NCI-H82 (cell line): ENCODE results near the gene SFT2D3.

Experiments
- DNase-seq: peaks from one replicate; lab custom pipeline; 2025; lab: John Stamatoyannopoulos, UW

Gene SFT2D3

DNA sequence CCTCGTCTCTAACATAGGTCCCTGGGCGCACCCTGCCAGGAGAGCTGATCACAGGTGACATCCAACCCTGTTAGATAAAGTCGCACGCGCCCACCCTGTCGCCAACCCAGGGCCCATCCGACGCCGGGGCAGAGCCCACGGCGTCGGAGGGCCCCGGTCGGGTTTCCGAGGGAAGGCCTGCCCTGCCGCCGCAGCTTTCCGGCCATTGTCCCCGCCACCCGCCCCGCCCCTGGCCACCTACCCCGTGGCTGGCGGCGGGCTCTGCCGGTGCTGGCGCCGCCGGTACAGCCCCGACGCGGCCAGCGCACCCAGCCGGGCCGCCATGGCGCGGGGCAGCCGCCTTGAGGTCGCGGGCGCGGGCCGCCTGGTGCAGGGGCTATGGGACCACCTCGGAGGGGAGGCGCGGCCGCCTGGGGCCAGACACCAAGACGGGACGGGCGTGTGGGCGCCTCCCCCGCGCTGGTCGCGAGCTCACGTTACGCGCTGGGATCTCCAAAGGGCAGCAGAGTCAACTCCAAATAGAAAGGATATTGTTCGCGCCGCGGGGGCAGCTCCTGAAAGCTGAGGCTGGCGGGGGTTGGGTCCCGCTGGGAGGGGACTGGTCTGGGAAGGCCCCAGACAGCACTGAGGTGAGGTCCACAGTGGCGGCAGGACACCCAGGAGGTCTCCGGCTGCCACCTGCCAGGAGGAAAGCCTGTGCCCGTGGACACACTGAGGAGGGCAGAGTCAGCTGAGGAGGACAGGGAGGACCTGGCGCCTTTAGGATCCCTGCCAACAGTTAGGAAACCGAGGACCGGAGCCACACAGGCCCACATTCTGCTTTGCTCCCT, 37.0 kb upstream of the SFT2D3 start:
- DNase-seq: no peak

DNA sequence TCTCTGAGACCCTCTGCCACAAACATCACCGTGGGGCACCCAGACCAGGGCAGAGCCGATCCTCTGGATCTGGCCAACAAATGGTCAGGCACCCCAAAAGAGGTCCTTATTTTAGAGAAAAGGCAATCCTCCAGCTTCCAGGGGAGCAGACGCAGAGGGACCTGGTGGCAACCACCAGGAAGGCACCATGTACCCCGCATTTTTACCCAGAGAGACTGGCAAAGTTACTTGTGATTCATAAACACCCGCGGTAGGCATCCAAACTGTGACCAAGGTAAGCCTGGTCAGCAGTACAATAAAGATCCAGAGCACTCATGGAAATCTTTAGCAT, 36.4 kb upstream of the SFT2D3 start:
- no peak for DNase-seq

DNA sequence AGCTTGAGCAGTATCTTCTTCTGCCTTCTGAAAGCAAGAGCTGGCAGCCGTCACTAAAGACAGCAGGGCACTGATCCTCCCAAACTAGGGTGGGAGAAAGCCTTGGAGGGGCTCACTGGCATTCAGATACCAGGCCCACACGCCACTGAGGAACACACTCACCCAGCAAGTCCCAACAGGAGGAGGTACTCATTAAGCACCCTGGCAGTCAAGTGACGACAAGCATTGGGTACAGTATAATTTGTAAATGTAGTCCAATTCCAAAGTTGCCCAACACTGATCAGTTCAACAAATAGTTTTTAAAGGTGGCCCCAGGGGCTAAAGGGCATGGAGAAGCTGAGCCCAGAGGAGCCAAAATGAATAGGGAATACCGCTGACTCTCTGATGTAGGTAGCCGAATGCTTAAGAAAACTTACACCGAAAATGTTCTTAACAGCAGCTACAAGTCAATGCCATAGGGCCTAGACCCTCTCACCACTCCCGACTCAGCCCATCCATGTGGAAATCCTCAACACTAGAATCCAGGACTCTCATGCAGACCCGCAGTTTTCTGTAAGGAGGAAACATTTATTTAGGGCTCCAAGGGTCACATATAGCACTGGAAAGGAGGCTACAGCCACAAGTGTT, 35.9 kb upstream of the SFT2D3 start:
- no peak for DNase-seq

DNA sequence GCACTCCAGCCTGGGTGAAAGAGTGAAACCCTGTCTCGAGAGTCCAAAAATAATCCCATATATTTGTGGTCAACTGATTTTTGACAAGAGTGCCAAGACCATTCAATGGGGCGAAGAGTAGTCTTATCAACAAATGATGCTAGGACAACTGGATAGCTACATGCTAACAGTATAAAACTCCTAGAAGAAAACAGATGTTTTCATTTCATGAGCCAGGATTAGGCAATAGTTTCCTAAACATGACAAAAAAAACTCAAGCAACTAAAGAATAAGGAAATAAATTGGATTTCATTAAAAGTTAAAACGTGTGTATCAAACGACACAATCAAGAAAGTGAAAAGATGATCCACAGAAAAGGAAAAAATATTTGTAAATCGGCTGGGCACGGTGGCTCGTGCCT, 32.2 kb upstream of the SFT2D3 start:
- no peak for DNase-seq

DNA sequence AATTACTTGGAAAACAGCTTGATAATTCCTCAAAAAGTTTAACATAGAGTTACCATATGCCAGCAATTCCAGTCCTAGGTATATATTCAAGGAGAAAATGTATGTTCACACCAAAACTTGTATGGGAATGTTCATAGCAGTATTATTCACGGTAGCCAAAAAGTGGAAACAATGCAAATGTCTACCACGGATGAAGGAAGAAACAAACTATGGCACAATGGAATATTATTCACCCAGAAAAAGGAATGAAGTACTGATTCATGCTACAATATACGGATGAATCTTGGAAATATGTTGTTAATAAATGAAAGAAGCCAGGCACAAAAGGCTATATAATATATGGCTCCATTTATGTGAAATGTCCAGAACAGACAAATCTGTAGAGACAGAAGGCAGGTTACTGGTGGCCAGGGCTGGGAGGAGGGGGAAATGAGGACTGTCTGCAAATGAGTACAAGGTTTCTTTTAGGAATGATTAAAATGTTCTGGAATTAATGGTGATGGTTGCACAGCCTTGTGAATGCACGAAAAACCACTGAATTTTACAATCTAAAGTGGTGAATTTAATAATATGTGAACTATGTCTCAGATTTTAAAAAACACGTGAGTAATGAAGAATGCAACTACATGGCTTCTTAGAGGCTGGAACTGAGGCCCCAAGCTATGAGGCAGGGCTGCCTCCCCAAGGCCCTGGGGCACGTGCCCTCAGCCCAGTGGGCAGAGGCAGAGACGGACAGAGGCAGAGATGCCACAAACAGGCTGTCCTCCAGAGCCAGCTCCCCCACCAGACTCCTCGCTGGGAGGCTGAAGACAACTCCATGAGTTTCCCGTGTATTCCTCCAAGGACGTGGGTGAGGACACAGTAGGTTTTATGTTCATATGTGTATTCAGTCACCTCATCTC, 31.0 kb upstream of the SFT2D3 start:
- DNase-seq: no peak

DNA sequence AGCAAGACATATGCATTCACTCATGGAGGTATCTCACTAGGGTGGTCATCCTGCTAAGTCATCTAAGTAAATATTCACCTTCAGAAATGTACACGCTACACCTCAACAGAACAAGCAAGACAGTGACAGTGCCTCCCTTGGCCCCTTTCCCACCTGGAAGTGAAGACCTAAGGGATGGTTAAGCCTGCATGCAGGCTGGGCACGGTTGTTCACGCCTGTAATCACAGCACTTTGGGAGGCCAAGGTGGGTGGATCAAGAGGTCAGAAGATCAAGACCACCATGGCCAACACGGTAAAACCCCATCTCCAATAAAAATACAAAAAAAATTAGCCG, 30.4 kb upstream of the SFT2D3 start:
- DNase-seq: no peak

DNA sequence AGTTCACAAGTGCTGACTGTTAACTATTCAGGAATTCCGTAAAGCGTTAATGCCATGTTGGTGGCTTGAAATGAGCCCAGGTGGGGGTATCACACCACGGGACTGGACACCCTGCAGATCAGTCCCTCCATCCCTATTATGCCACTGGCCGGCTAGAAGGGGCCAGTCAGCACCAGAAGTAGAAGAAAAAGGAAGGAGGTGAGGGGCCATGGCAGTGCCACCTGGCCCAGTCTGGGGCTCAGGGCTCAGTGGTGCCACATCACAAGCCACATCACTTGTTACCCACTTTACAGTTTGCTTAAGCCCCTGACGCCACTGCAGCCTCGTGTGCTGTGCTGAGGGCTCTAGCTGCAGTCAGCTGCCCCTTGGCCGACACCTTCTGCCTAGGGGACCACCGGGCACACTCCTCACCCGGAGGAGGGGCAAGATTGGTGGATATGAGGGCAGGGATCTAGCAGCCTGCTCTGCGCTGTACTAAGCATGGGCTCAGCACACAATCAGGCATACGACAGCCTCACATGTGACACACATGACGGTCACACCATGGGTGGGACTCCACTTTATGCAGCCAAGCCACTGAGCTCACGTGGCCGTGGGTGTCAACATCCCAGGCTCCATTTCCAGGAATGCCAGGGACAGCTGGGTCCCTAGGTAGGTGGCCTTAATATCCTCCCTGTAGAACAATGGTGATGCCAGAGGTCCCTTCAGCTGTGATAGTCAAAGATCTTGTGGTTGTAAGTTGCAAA, 29.6 kb upstream of the SFT2D3 start:
- no peak for DNase-seq

DNA sequence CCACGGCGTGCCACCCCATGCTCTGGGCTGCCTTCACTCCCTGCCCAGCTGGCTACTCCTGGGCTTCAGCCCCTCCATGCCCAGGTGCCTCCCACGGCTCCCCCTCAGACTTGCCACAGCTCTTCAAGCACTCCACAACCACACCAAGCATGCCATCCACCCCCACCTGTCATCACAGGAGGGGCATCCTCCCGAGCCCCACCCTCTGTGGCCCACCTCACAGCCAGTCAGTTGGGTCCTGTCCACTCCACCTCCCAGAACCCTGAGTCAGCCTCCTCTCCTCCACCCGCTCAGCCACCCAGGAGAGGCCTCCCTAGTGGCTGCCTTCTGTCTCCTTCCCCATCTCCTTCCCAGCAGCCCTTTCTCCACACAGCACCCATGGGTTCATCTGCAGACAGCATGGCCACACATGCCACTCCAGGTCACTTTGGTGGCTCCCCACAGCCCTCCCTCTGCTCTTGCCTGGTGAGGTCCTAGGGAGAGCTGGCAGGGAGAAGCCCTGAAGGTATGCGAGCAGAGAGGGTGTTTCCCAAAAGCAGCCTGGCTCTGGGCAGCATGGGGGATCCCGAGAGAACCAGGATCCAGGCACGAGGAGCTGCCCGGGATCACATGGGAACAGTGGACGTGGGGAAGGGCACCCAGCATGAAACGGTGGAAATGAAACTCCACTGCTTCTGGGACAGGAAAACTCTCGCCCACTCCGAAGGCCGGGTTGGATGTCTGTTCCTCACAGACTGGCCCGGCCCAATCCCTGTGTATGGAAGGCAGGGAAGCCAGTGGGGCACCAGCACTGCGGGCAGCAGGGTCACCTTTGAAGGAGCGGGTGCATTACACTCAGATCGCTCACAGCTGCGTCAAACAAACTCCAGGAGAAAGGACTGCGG, 28.7 kb upstream of the SFT2D3 start:
- DNase-seq: no peak

DNA sequence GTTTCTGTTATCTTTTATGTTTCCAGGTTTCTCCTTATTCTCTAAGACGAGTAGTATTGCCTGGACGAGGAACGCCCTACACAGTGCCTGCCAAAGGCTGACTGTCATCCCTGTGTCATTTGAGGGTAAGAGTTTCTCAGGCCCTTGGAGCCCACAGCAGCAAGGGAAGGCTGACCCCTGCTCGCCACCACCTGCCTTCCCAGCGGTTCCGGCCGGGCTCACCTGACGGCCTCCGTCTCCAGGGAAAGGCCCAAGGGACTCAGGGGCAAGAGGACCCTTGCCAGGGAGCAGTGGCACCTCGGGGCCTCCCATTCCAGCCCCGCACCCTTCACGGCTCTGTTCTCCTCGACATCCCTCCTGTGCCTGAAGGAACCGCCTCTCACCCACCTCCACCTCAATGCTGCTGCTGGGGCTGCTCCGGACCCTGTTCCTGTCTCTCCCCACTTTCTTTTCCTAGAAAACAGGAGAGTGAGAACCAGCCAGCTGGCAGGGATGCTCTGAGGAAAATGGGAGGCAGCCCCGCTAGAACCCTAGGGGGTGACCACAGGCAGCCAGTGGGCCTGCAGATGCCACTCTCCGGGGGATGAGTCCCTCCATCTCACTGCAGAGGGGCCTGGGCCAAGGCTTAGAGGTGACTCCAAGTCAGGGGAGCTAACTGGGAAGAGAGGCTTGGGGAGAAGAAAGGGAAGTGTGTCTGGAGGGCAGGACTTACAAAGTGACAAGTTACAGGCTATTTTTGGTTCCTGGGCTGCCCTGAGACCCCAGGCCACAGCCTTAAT, 27.8 kb upstream of the SFT2D3 start:
- DNase-seq: no peak

DNA sequence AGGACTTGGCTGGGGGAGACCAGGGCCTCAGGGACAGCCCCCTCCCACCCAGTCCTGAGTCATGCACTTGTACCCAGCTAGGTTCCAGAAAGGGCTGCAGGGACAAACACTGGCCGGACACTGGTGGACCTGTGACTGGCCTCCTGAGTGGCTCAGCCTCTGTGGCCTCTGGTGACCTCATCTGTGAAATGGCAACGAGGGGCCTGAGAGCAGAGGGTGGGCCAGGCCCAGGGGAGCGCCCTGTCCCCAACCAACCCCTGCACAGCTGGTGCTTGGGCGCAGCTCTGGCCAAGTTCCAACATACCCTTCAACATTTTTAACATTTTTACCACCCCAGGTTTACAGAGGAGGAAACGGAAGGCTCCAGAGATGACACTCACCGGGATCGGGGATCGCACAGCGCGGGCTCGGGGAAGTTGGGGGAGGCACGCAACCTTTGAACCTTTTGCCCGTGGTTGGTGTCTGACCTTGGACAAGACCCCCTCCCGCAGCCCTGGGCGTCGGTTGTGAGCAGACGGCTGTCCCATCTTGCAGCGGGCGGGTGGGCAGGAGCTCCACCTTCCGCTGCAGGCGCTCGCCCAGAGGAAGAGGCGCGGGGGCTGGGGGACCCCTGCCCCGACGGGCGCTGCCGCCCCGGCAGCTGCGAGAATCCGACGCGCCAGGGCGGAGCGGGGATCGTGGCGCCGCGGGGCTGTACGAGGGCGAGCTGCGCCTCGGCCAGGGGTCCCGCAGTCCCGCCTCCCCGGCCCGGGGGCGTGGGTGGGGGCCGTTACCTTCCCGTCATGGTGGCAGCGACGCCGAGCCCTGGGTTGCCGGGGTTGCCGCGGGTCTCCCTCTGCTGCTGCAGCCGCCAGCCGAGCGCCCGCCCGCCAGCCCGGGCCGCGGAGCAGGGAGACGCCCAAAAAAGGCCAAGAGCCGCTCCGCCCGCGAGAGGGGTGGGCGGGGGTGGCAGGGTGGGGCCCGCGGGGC, 26.8 kb upstream of the SFT2D3 start:
- DNase-seq: peak; percentile 42

DNA sequence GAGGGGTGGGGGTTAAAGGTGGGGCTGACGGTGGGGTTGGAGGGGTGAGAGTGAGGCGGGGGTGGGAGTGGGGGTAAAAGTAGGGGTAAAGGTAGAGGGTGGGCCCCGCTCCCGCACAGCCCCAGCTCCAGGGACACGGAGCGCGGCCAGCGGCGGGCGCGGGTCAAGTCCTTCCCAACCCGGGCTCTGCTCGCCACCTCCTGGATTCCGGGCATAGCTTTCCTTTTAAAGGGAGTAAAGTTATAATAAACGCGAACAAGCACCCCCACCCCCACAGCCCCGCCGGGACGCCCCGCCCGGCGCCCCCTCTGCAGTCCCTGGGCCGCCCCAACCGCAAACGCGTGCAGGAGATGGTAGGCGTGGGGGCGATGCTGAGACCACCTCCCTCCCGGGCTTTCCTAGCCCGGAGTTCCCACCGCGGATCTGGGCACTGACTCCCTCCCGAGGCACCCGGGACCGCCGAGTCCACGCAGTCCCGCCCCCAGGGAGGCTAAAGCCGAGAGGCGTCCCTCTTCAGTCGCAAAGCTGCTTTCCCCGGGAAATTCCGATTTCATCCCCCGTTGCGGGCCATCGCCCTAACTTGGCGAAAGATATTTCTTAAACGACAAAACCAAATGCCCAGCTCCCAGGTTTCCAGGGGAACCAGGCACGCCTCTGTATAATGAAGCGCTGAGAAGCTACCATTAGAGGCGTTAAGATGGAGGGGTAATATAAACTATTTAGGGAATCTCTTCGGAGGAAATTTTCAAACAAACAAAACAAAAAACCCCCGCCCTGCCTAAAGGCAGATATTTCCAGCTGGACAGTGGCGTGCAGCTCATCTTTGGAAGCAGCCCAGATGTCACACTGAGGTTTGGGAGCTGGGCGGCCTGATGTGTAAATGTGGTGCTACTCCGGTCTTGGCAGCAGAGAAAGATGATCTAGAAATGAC, 25.7 kb upstream of the SFT2D3 start, which contains the start of gene LIMS2:
LIMS2 (minus strand) TSS at position 200 of the 931 bp plus-strand sequence. CDS start 506 bp downstream, outside the sequence.
- DNase-seq: peak; percentile 40

DNA sequence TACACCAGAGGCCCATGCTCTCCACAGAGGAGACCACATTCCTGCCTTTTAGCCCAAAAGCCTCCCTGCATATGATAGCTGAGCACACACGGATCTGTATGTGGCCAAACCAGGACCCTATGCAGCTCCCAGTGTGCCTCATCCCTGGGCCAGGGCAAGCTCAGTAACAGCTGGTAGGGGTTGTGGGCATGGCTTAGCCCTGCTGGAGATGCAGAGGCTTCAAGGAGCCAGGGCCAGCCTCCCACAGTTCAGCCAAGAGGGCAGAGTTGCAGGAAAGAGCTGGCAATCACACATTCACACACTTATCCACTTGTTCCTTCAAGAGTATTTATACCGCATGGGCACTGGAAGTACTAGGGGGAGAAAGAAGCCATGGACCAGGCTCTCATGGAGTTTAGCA, 24.4 kb upstream of the SFT2D3 start:
- peak; percentile 27 for DNase-seq

DNA sequence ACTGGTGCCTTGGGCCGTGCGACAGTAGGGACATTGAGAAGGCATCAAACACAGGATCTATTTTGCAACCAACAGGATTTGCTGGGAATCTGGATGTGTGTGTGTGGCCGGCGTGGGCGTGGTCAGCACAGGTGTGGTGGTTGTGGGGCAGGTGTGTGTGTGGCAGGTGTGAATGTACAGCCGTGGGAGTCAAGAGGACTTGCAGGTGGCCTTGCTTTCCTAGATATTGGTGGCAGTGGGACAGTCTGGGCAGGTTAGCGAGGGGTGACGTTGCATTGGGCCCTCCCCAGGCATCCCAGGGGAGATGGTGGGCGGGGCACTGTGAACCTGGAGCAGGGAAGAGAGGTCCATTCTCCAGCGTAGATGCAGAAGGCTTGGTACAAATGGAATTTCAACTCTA, 22.8 kb upstream of the SFT2D3 start:
- no peak for DNase-seq

DNA sequence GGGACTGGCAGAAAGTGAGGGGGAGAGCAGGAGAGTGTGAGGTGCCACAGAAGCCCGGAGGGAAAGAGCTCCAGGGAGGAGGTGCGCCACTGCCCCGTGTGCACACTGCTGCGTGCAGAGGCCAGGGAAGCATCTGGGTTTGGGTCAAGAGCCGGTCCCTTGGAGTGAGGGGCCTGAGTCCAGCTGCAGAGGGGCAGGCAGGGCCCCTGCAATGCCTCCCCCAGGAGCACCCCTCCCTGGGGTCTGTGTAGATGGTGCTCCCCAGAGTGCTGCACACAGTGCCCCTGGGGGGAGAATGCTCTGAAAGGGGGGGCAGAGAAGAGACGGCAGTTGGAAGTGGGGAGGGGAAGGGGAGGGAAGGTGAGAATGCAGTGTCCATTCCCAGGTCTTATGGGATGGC, 22.3 kb upstream of the SFT2D3 start:
- DNase-seq: no peak

DNA sequence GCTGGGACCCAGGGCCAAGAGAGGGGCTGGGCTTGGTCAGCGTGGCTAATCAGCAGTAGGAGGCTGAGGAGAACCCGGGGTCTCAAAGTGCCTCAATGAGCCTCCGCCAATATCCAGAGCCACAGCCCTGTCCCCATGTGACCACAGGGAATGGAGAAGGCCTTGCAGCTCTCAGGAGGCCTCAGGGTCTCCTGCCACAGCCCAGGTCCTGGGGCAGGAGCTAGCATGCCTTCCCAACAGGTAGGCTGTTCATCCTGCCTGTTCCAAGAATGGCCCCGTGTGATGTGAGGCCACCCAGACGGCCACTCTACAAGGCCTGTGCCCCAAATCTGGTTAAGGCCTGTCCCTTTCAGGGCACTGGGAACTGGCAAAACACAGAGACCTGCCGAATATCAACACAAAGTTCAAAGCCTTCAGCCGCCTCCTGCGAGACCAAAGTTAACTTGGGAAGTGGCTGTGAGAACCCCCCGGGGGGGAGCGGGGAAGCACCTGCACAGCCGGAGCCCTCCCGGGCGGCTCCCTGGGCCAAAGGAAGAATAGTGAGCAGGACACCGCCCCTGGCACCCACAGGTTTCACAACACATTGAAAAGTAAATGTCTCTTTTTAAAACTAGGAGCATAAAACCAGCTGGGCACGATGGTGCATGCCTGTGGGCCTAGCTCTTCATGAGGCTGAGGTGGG, 21.5 kb upstream of the SFT2D3 start:
- DNase-seq: no peak

DNA sequence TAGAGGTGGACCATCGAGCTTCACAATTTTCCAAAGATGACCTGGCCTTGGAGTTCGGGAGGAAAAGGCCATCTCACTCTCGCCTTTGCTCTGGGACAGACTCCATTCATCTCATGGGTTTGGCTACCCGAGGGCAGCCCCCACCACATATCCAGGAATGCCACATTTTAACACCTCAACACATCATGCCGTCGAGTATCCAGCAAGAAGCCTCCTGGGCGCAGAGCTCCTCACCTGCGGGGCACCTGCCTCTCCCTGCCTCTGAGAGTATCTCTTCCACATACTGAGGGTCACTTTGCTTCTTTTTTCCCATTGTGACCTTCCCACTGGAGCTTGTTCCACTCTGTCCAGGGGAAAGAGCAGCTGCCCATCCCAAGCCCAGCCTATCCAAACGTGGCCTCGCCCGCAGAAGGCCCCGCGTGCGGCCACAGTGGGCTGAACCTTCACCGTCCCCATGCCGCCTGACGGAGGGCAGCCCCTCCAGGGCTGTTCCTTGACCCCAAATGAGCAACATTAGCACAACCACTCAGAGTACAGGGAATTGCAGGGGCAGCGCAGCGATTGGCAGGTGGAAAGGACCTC, 20.5 kb upstream of the SFT2D3 start:
- DNase-seq: no peak

DNA sequence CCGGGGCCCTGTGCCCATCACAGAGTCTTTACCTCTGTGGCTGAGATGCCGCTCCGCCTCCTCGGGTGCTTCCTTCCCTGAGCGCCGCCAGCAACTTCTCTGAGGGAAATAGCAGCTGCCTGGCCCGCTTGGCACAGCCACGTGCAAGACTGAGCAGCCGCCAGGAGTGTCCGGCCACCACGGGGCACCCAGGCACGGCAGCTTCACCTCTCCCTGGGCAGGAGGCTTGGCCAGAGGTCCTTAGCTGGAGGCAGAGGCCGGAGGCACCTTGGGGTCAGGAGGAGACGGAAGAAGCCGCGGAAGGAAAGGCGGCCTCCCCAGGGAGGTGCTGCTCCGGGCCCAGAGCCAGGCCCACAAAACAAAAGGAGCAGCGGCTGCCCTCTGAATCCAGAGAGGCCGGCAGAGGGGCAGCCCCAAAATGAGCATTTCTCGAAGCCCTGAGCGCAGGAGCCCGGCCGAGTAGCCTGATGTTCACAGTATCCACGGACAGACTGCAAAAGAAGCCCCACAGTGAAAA, 20.0 kb upstream of the SFT2D3 start:
- DNase-seq: no peak
